KG1 (cell line): ENCODE results near the gene ZNF592.

Experiments used
- DNase-seq: peaks from one replicate; lab custom pipeline; 2025; lab: John Stamatoyannopoulos, UW

The ZNF592 gene

GRCh38 chr15:84781495-84781894, 33.1 kb downstream of the ZNF592 start:
- no peak for DNase-seq

- DNase-seq = no peak
Measured at GRCh38 chr15:84782346-84782745, 34.0 kb downstream of the ZNF592 start.

- no peak for DNase-seq
Measured at GRCh38 chr15:84783493-84784251, 35.3 kb downstream of the ZNF592 start.

GRCh38 chr15:84784262-84784661, 35.9 kb downstream of the ZNF592 start:
- DNase-seq = no peak

- no peak for DNase-seq
Measured at GRCh38 chr15:84785053-84785452, 36.7 kb downstream of the ZNF592 start.

- no peak for DNase-seq
Measured at GRCh38 chr15:84788500-84788899, 40.1 kb downstream of the ZNF592 start.

GRCh38 chr15:84789762-84790161, 41.4 kb downstream of the ZNF592 start:
- no peak for DNase-seq

GRCh38 chr15:84790676-84791075, 42.3 kb downstream of the ZNF592 start:
- no peak for DNase-seq

GRCh38 chr15:84791763-84792162, 43.4 kb downstream of the ZNF592 start:
- no peak for DNase-seq

- no peak for DNase-seq
Measured at GRCh38 chr15:84793431-84794161, 45.2 kb downstream of the ZNF592 start.

- DNase-seq = no peak
Measured at GRCh38 chr15:84794162-84794547, 45.8 kb downstream of the ZNF592 start.

- DNase-seq = no peak
Measured at GRCh38 chr15:84795186-84795585, 46.8 kb downstream of the ZNF592 start.

GRCh38 chr15:84797212-84797611, 48.8 kb downstream of the ZNF592 start:
- no peak for DNase-seq

GRCh38 chr15:84797801-84798200, 49.4 kb downstream of the ZNF592 start:
- no peak for DNase-seq

- DNase-seq = no peak
Measured at GRCh38 chr15:84798436-84798946, 50.1 kb downstream of the ZNF592 start.

- DNase-seq = no peak
Measured at GRCh38 chr15:84799511-84800187, 51.3 kb downstream of the ZNF592 start.

- DNase-seq = no peak
Measured at GRCh38 chr15:84800365-84800806, 52.0 kb downstream of the ZNF592 start.

GRCh38 chr15:84804005-84804900, 55.9 kb downstream of the ZNF592 start:
- no peak for DNase-seq

GRCh38 chr15:84805221-84805620, 56.8 kb downstream of the ZNF592 start:
- no peak for DNase-seq

GRCh38 chr15:84807228-84807627, 58.8 kb downstream of the ZNF592 start:
- no peak for DNase-seq

- no peak for DNase-seq
Measured at GRCh38 chr15:84810073-84810840, 61.9 kb downstream of the ZNF592 start.
